Spinal cord (tissue), 4 donors: ENCODE results near the gene CENPH. TPM values are rescaled to one million over a fixed set of nuclear protein-coding genes. Genes with fewer than 3 reads are reported as not detected.

Source experiments
- polyA plus RNA-seq, 2 donors: library from polyadenylated mRNA; unstranded; fragments of 120-200 nt; gene quantifications; one replicate each; pipeline ENCODE4 v1.2.1, GENCODE V29; 2013; ENCODE audit not compliant: insufficient read length in 2 of 2
- small RNA-seq: library from RNA; depleted of rRNA; stranded (forward); fragments of <200 nt; gene quantifications from one replicate; pipeline ENCODE3, GENCODE V24; 2014; ENCODE audit warnings: low replicate concordance
- total RNA-seq, 2 donors: library from RNA; depleted of rRNA in 1 of 2; stranded (reverse); fragments of 120-200 nt in 1 of 2; fragments of >200 nt in 1 of 2; gene quantifications; one replicate each; pipeline versions ENCODE4 v1.2.3 to v1.2.4, GENCODE V29; 2013 to 2014

CENPH gene
- total and polyA plus RNA-seq, 4 donors, result 7.9 to 17.8 (median 13.5) TPM

Small RNAs within 50 kb of the gene (small RNA-seq; reads per million reads assigned to genes)
- gene SNORA50D, result not detected

Other genes with a start within 250 kb of the CENPH start
- 10 to 100 TPM; 60.6 to 68.9 TPM for gene SLC30A5, start 95.6 kb upstream of the CENPH start, total RNA-seq
- gene SLC30A5, start 95.6 kb upstream of the CENPH start, polyA plus RNA-seq, result 10 to 100 TPM; 51.6 to 56.3 TPM
- 10 to 100 TPM; 38.0 to 38.2 TPM for gene CCNB1, start 22.4 kb upstream of the CENPH start, total RNA-seq
- 10 to 100 TPM; 45.0 to 47.2 TPM for gene CCNB1, start 22.4 kb upstream of the CENPH start, polyA plus RNA-seq
- gene CDK7, start 45.3 kb downstream of the CENPH start, total RNA-seq, result 10 to 100 TPM; 29.9 to 47.6 TPM
- 10 to 100 TPM; 27.0 to 27.3 TPM for gene CDK7, start 45.3 kb downstream of the CENPH start, polyA plus RNA-seq
- gene CCDC125, start 143.2 kb downstream of the CENPH start, total RNA-seq, result 1 to 10 TPM; 6.6 to 8.5 TPM
- gene CCDC125, start 143.2 kb downstream of the CENPH start, polyA plus RNA-seq, result 1 to 10 TPM; 8.1 to 8.6 TPM
- 10 to 100 TPM; 43.1 to 54.6 TPM for gene AK6, start 179.9 kb downstream of the CENPH start, total RNA-seq
- 10 to 100 TPM; 52.6 to 61.8 TPM for gene AK6, start 179.9 kb downstream of the CENPH start, polyA plus RNA-seq
- gene TAF9, start 179.9 kb downstream of the CENPH start, total RNA-seq, result 10 to 100 TPM; 54.5 to 68.3 TPM
- gene TAF9, start 179.9 kb downstream of the CENPH start, polyA plus RNA-seq, result 10 to 100 TPM; 65.6 to 69.8 TPM
- 10 to 100 TPM; 27.6 to 31.6 TPM for gene RAD17, start 180.2 kb downstream of the CENPH start, total RNA-seq
- gene RAD17, start 180.2 kb downstream of the CENPH start, polyA plus RNA-seq, result 10 to 100 TPM; 25.8 to 28.9 TPM
- gene MARVELD2, start 225.5 kb downstream of the CENPH start, total RNA-seq, result 10 to 100 TPM in 1 of 2 donors, 1 to 10 TPM in 1; 2.4 to 12.9 TPM
- 1 to 10 TPM; 2.4 to 2.8 TPM for gene MARVELD2, start 225.5 kb downstream of the CENPH start, polyA plus RNA-seq